ENCODE data around the gene HSD17B4. TPM values are rescaled to one million over a fixed set of nuclear protein-coding genes. Genes with fewer than 3 reads are reported as not detected.

Gene HSD17B4
- total and polyA plus RNA-seq, 9 of the 15 experiments (the other 6 are each of a cell fraction or from before 2014, with no cell fraction given): 50.6 to 187 (median 94.6) TPM

- TF ChIP-seq, protein P1, sequence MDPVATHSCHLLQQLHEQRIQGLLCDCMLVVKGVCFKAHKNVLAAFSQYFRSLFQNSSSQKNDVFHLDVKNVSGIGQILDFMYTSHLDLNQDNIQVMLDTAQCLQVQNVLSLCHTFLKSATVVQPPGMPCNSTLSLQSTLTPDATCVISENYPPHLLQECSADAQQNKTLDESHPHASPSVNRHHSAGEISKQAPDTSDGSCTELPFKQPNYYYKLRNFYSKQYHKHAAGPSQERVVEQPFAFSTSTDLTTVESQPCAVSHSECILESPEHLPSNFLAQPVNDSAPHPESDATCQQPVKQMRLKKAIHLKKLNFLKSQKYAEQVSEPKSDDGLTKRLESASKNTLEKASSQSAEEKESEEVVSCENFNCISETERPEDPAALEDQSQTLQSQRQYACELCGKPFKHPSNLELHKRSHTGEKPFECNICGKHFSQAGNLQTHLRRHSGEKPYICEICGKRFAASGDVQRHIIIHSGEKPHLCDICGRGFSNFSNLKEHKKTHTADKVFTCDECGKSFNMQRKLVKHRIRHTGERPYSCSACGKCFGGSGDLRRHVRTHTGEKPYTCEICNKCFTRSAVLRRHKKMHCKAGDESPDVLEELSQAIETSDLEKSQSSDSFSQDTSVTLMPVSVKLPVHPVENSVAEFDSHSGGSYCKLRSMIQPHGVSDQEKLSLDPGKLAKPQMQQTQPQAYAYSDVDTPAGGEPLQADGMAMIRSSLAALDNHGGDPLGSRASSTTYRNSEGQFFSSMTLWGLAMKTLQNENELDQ (CRISPR knock-in tag; IDR thresholded peaks at IDR 0.05; ENCODE audit: borderline replicate concordance): no peak
- TF ChIP-seq CREB1 (IDR thresholded peaks at IDR 0.05) (no peak), CREB1 (CRISPR knock-in tag; IDR thresholded peaks at IDR 0.05) (0 out of 2 replicates have a peak, but pooled peaks have one; percentile 4), RCOR1 (IDR thresholded peaks at IDR 0.05; ENCODE audit: borderline replicate concordance in 1 of 2, low read depth in 2 of 2, low read length in 2 of 2) (peak in 1 of 2 experiments; percentile 2; a peak in 1 of 4 replicates), TRIM24 (IDR thresholded peaks at IDR 0.05) (no peak), NFE2L1 (tag; IDR thresholded peaks at IDR 0.05; ENCODE audit: borderline replicate concordance, low read depth) (no peak), HDAC2 (IDR thresholded peaks at IDR 0.05) (peak; percentile 10; the same call in 1 of the 2 replicates)
These were observed 710 bp downstream of the HSD17B4 start (continued) for GRCh38 chr5:119453040-119453373.

DNA sequence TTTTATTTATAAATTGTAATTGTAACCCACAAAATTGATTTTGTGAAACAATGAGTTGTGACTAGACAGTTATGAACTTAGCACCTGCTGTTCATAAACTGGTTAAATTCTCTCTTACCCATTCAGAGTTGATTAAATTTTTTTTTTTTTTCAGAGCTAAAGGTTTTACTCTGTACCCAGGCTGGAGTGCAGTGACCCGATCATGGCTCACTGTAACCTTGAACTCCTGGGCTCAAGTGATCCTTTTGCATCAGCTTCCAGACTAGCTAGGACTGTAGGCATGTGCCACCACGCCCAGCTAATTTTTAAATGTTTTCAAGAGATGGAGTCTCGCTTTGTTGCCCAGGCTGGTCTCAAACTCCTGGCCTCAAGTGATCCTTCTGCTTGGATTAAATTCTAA lies 1.9 kb downstream of the HSD17B4 start:
- no peaks in the 10 kb centered on the region; a peak in 1 of 5 replicates for H3K4me1 ChIP-seq (replicated peaks in 1 of 2; ENCODE audit: control insufficient read depth in 2 of 2, insufficient read depth in 2 of 2, low read length in 2 of 2)
- H3K4me3 ChIP-seq: no peak overlapping the region
- no peak overlapping the region for H3K4me2 ChIP-seq (ENCODE audit: insufficient read depth, low read length)
- in situ Hi-C loops (cut with MboI) (no loop called here), intact Hi-C loops (cut with micrococcal nuclease) (no loop called here)
- ChIA-PET CTCF (ENCODE audit: low intra/inter-chr PET ratio) (no interaction called here), POLR2A (interaction anchor here (1.3 kb wide), 1 partner anchor 20 kb away, joined by 4 read pairs; no protein-coding TSS in a partner anchor)
- 97% methylated on average over 3 of the region's 3 CpGs for WGBS (ENCODE audit: insufficient coverage, low coverage, missing lambda C conversion rate)
- ATAC-seq: no peak
- no peak for FAIRE-seq
- H3K36me3 ChIP-seq (ENCODE audit: control insufficient read depth, insufficient read depth, low read length): peaks cover 5% of the 10 kb centered on the region; the same call in 2 of the 3 replicates
- peaks cover 13% of the 10 kb centered on the region; the same call in 2 of the 3 replicates for H3K79me2 ChIP-seq (ENCODE audit: control insufficient read depth, insufficient read depth, low read length)
- no peak overlapping the region for H3K27ac ChIP-seq (ENCODE audit: extremely low read depth, low read depth, low read length)
- H4K20me1 ChIP-seq (replicated peaks; ENCODE audit: control insufficient read depth, insufficient read depth, low read length): no peaks in the 10 kb centered on the region
- BruUV-seq (replicated peaks): no TSS peak
- no peaks in the 10 kb centered on the region for H3K27me3 ChIP-seq (ENCODE audit: control insufficient read depth in 2 of 2, insufficient read depth in 2 of 2, low read length in 2 of 2)
- DNase-seq (ENCODE audit: extremely low read depth in 1 of 4, low spot score in 3 of 4): no peak
- no peaks in the 10 kb centered on the region for H3K9me1 ChIP-seq (ENCODE audit: control insufficient read depth, insufficient read depth, low read length)
- no peak overlapping the region for H3K9ac ChIP-seq (ENCODE audit: insufficient read depth in 1 of 2, low read depth in 2 of 2, low read length in 2 of 2)
- H3K9me3 ChIP-seq (replicated peaks; ENCODE audit: control insufficient read depth, insufficient read depth, low read depth, low read length): peaks cover 7% of the 10 kb centered on the region; the same call in 1 of the 2 replicates
- H2AFZ ChIP-seq (ENCODE audit: low read depth, low read length): no peak overlapping the region
- TF ChIP-seq BCLAF1 (IDR thresholded peaks at IDR 0.05; ENCODE audit: borderline replicate concordance in 1 of 2, control insufficient read depth in 1 of 2, low read depth in 2 of 2, low read length in 1 of 2) (no peak), CCNT2 (IDR thresholded peaks at IDR 0.05; ENCODE audit: borderline replicate concordance, extremely low read depth, insufficient read length, low read depth, low read length) (no peak), MCM7 (IDR thresholded peaks at IDR 0.05) (no peak), EHMT2 (IDR thresholded peaks at IDR 0.05) (no peak), EP400 (IDR thresholded peaks at IDR 0.05) (no peak), MEIS2 (IDR thresholded peaks at IDR 0.05; ENCODE audit: partially characterized antibody) (no peak), E2F5 (CRISPR knock-in tag; IDR thresholded peaks at IDR 0.05) (no peak), POLR2AphosphoS2 (IDR thresholded peaks at IDR 0.05; ENCODE audit: low read length) (no peak)
- TF ChIP-seq, protein P2, sequence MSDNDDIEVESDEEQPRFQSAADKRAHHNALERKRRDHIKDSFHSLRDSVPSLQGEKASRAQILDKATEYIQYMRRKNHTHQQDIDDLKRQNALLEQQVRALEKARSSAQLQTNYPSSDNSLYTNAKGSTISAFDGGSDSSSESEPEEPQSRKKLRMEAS (CRISPR knock-in tag; IDR thresholded peaks at IDR 0.05): no peak
